Stimulated activated CD4-positive, alpha-beta T cell treated with anti-CD3 and anti-CD28 coated beads, Interleukin-12 subunit alpha, Interleukin-12 subunit beta, amount 100 ng/mL, for 48 hours (primary cell): Measurements from ENCODE around the gene CKM.
"Not testable (repeated sequence)": the region's sequence is repeated elsewhere in the genome, so short reads cannot be mapped to it uniquely, and the experiment has no call there.

ENCODE experiments used
- DNase-seq, 3 donors: peaks; one replicate each; pipeline ENCODE4 v3.0.0-alpha.2; 2020; ENCODE audit warnings: low read depth in 2 of 3, low spot score in 1 of 3

The CKM gene

DNA sequence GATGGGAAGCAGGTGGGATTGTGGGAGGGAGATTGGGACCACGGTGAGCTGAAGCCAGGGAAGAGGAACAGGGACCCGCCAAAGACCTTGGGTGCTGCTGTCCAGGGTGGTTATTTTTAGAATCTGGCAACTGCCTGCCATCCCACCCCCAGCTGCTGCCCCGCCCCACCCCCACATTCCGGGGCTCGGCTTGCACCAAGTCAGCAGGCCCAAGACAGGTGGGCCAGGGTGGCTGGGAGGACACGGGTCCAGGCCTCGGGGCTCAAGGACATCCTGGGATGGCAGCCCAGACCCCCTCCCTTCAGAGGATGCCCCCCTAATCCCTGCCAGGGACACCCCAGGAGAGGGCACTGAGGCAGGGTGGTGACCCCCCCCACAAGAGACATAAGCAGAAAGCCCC, 827 bp downstream of the CKM start:
- no peak for DNase-seq

DNA sequence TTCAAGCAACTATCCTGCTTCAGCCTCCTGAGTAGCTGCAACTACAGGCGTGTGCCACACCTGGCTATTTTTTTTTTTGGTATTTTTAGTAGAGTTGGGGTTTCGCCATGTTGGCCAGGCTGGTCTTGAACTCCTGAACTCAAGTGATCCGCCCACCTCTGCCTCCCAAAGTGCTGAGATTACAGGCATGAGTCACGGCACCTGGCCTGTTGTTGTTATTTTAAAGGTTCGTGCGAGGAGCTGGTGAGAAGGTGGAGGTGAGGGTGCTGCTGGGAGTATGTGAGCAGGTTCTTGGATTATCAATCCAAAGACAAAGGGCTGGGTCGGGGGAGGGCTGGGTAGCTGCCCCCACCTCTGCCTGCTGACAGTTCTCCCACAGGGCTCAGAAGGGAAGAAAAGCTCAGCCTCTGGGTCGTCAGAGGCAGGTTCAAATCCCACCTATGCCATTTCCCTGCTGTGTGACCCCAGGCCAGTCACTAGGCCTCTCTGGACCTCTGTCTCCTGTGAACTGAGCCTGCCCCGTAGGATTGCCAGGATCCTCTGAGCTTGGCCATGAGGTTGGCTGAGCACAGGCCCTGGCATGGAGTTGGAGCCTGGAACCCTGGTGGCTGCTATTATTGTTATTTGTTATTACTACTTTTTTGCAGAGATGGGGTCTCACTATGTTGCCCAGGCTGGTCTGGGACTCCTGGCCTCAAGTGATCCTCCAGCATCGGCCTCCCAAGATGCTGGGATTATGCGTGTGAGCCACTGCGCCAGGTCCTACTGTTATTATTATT, 1.5 kb downstream of the CKM start:
- no peak for DNase-seq

DNA sequence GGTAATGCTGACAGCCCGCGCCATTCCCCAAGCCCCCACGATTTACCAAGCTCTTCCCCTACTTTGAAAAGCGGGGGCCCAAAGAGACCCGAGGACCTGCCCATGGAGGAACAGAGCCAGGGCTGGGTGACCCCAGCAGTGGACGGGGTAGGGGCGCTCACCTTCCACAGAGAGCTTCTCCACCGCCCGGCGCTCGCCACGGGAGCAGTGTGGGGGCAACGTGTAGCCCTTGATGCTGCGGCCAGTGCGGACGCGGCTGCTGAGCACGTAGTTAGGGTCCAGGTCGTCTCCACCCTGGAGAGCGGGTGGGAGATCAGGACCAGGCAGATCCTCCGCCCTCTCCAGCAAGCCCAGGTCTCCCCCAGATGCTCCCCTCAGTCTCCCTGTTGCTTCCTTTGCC, 7.4 kb downstream of the CKM start:
- no peak for DNase-seq

GRCh38 chr19:45314708-45315245, 7.9 kb downstream of the CKM start:
- DNase-seq = no peak

GRCh38 chr19:45312285-45312684, 10.4 kb downstream of the CKM start:
- DNase-seq = not testable (repeated sequence)

- DNase-seq = no peak
Observed at GRCh38 chr19:45311621-45312020, 11.1 kb downstream of the CKM start.

DNA sequence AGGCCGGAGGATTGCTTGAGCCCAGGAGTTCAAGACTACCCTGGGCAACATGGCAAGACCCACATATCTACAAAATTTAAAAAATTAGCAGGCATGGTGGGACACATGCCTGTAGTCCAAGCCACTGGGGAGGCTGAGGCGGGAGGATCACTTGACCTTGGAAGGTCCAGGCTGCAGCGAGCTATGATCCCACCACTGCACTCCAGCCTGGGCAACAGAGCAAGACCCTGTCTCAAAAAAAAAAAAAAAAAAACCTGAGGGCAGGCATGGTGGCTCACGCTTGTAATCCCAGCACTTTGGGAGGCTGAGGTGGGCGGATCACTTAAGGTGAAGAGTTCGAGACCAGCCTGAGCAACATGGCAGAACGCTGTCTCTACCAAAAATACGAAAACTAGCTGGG, 13.4 kb downstream of the CKM start:
- not testable (repeated sequence) for DNase-seq

DNA sequence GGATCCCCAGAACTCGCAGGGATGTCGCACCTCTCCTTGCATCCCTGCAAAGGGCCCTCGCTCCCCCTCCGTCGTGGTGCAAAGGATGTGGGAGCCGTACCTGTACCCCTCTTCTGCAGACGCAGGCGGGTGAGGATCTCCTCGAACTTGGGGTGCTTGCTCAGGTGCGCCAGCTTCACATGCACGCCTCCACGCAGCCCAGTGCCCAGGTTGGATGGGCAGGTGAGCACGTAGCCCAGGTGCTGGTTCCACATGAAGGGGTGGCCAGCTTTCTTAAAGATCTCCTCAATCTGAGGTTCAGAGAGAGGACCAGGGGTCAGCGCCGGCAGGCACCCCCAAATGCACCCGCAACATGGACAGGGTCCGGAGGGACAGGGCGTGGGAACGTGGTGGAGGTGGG, 15.3 kb downstream of the CKM start:
- no peak for DNase-seq

DNA sequence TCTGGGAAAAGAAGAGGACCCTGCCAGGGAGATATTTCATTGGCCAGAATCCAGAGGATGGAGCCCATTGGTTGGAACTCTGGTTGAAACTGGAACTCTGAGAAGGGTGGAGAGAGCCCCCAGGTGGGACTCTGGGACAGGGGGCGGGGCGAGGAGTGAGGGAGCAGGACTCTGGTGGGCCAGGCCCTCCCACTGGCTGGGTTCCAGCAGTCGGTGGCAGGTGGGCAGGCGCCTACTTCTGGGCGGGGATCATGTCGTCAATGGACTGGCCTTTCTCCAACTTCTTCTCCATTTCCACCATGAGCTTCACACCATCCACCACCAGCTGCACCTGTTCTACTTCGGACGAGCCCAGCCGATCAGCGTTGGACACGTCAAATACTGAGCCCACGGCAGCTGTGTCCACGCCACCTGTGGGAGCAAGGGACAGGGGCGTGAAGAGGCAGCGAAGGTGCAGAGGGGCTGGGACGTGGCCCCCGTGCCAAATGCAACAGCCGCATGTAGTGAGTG, 16.1 kb downstream of the CKM start:
- DNase-seq = no peak

DNA sequence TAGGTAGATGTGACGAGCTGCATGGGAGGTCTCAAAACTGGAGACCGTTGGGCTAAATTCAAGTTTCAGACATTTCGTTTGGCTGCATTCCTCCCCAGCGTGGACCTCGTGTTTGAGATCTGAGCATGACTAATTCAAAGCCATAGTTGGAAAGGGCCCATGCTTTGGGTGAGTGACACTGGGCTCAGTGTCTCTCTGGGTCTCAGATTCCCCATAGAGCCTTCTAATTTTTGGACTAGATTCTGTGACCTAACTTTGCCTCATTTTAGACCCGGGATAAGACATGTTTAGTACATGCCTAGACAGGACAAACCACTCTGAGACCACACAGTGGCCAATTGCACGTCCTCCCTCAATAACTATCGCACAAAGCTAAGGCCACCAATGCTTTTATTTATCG, 16.6 kb downstream of the CKM start:
- DNase-seq = no peak

DNA sequence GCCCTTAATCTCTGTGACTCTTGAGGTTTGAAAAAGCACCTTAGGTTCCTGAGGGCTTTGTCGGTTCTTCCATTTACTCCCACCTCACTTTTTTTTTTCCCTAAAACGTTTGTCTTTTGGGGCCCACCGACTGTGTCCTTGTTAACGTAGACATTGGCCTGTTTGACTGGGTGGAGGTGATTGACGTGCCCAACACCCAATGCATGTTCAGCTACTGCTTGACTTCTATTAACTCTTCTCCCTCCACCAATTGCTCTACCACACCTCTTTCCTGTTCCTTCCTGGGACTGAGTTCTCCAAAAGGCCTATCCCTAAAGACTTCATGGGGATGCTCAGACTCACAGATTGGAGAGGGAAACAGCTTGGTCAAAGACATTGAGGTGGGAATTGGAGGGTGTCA, 17.3 kb downstream of the CKM start:
- no peak for DNase-seq

GRCh38 chr19:45305007-45305406, 17.7 kb downstream of the CKM start:
- DNase-seq = no peak

- DNase-seq = no peak
Observed at GRCh38 chr19:45304141-45304926, 18.3 kb downstream of the CKM start.

- DNase-seq = no peak
Observed at GRCh38 chr19:45303269-45304060, 19.2 kb downstream of the CKM start.

- no peak for DNase-seq
Observed at GRCh38 chr19:45302416-45302815, 20.3 kb downstream of the CKM start.

DNA sequence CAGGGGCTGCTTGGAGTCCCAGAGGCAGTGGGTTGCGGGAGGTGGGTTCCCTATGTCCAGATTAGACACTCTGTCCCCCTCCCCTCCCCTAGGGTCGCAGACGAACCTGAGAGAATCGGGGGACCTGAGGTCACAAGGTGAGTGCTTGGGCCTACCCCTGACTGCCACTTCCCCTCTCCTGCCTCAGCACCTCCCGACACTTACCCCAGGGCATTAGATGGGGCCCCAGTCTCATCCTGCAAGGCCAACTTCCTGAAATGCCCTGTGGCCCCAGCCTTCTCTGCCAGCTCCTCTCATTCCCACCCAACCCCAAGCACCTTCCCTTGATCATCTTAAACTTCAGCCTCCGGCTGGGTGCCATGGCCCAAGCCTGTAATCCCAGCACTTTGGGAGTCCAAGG, 23.0 kb downstream of the CKM start:
- no peak for DNase-seq

DNA sequence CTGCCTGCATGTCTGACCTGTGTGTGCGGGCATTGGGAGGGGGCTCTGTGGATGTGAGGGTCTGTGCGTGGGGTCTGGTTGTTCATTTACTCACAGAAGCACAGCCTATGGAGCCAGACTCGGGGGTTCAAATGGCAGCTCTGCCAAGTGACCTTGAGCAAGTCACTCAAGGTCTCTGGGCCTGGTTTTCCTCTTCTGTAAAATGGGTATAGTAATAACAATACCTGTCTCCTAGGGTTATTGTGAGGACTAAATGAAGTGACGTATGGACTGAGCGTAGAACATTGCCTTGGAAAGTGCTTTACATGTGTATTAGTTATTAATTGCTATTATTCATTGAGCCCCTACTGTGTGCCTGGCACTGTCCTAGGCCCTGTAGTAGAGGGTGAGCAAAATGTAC, 24.4 kb downstream of the CKM start:
- DNase-seq = no peak

DNA sequence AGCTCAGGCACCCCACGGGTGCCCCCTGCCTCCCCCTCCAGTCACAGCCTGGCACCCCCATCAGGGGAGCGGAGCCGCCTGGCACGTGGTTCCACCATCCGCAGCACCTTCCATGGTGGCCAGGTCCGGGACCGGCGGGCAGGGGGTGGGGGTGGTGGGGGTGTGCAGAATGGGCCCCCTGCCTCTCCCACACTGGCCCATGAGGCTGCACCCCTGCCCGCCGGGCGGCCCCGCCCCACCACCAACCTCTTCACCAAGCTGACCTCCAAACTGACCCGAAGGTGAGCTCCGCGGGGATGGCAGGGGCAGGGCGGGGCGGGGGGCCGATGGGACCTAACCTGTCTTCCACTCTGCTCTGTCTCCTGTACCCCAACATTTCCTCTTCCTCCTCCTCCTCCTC, 25.0 kb downstream of the CKM start:
- DNase-seq = no peak

DNA sequence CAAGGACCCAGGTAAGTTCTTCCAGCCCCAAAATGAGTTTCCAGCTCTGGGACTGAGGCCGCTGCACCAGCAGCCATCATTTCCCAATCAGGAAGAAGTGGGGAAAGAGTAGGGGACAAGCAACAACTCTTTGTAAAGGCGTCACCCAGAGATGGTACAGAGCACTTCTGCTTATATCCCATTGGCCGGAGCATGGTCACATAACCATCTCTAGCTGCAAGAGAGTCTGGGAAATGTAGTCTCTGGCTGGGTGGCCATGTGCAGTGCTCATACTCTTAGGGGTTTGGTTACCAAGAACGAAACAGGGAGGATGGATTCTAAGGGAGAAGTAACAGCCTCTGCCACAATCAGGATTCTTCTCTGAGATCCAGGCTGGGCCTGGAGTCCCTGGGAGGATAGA, 26.3 kb downstream of the CKM start:
- no peak for DNase-seq

- no peak for DNase-seq
Observed at GRCh38 chr19:45295873-45296272, 26.8 kb downstream of the CKM start.

- DNase-seq = no peak
Observed at GRCh38 chr19:45294291-45295029, 28.2 kb downstream of the CKM start.
